PC-3 (cell line): Measurements from ENCODE around the gene ATXN10. TPM values are rescaled to one million over a fixed set of nuclear protein-coding genes. Genes with fewer than 3 reads are reported as not detected.

ENCODE experiments used
- ATAC-seq: fragments of 200-7000 bp; cut with Tn5 transposase; 2 replicates; pipeline ENCODE4 v1.9.1; 2020; ENCODE audit warnings: mild to moderate bottlenecking, moderate library complexity
- BruUV-seq: library from RNA; stranded (reverse); fragments of 400-500 nt; replicated peaks from 2 replicates; lab custom pipeline; 2021; lab: Mats Ljungman, UMichigan
- CTCF ChIA-PET: fragments of 300-600 bp; sonication (Branson Sonifier 250); formaldehyde crosslinking; loops from one replicate; lab custom pipeline; 2022; ENCODE audit warnings: antibody characterized with exemption; lab: Charles Lee
- POLR2A ChIA-PET: fragments of 300-600 bp; sonication (Branson Sonifier 250); formaldehyde crosslinking; loops from one replicate; lab custom pipeline; 2022; ENCODE audit warnings: antibody characterized with exemption; ENCODE audit not compliant: unreplicated experiment; lab: Charles Lee
- DNase-seq: peaks from one replicate; pipeline ENCODE4 v3.0.0-alpha.2; 2015
- H2AFZ ChIP-seq: fragments of 300-600 bp; sonication (generic); 2 replicates; pipeline ENCODE4 v1.6.0; 2016; ENCODE audit warnings: antibody characterized with exemption, low read length
- H3F3A ChIP-seq: fragments of 300-600 bp; sonication (generic); one replicate; pipeline ENCODE4 v1.6.0; 2017; ENCODE audit warnings: antibody characterized with exemption, low read length, control low read depth, mild to moderate bottlenecking; ENCODE audit not compliant: unreplicated experiment
- H3K27ac ChIP-seq: fragments of 300-600 bp; sonication (generic); 2 replicates; pipeline ENCODE4 v1.5.1; 2016; ENCODE audit warnings: mild to moderate bottlenecking, low read length
- H3K27me3 ChIP-seq: fragments of 300-600 bp; sonication (generic); 2 replicates; pipeline ENCODE4 v1.6.1; 2016; ENCODE audit warnings: low read length, mixed read lengths
- H3K36me3 ChIP-seq: fragments of 300-600 bp; sonication (generic); 2 replicates; pipeline ENCODE4 v1.6.1; 2016; ENCODE audit warnings: low read depth, mixed run types, low read length, mixed read lengths
- H3K4me1 ChIP-seq: fragments of 300-600 bp; sonication (generic); 2 replicates; pipeline ENCODE4 v1.5.1; 2016; ENCODE audit warnings: low read length; ENCODE audit not compliant: insufficient read depth
- H3K4me2 ChIP-seq: fragments of 300-600 bp; sonication (generic); 2 replicates; pipeline ENCODE4 v1.6.0; 2016; ENCODE audit warnings: low read length
- H3K4me3 ChIP-seq: fragments of 300-600 bp; sonication (generic); 2 replicates; pipeline ENCODE4 v1.5.1; 2016; ENCODE audit warnings: mild to moderate bottlenecking, low read length, mixed read lengths
- H3K79me2 ChIP-seq: fragments of 300-600 bp; sonication (generic); 2 replicates; pipeline ENCODE4 v1.6.1; 2017; ENCODE audit warnings: low read length, mixed read lengths
- H3K9ac ChIP-seq: fragments of 300-600 bp; sonication (generic); 2 replicates; pipeline ENCODE4 v1.6.0; 2016; ENCODE audit warnings: mild to moderate bottlenecking, low read length
- H3K9me2 ChIP-seq: fragments of 300-600 bp; sonication (generic); replicated peaks from 2 replicates; pipeline ENCODE4 v1.6.1; 2016; ENCODE audit warnings: mixed run types, low read length, mixed read lengths
- H3K9me3 ChIP-seq: fragments of 300-600 bp; sonication (generic); 2 replicates; pipeline ENCODE4 v1.6.1; 2016; ENCODE audit warnings: low read length, mixed read lengths
- H4K20me1 ChIP-seq: fragments of 300-600 bp; sonication (generic); 2 replicates; pipeline ENCODE4 v1.6.1; 2016; ENCODE audit warnings: low read length, mixed read lengths
- CTCF ChIP-seq: fragments of 300-600 bp; sonication (generic); conservative IDR thresholded peaks from 2 replicates; pipeline ENCODE4 v1.5.1; 2017; ENCODE audit warnings: antibody characterized with exemption, low read depth, mild to moderate bottlenecking, low read length
- EZH2 ChIP-seq: fragments of 300-600 bp; sonication (generic); IDR thresholded peaks from one replicate; pipeline ENCODE4 v1.6.1; 2017; ENCODE audit warnings: antibody characterized with exemption, mild to moderate bottlenecking, low read length; ENCODE audit not compliant: unreplicated experiment
- EZH2phosphoT487 ChIP-seq: fragments of 300-600 bp; sonication (generic); IDR thresholded peaks from 2 replicates; pipeline ENCODE4 v1.6.1; 2018; ENCODE audit warnings: mild to moderate bottlenecking, antibody characterized with exemption, low read length, borderline replicate concordance
- intact Hi-C: fragments of 100-400 bp; cut with micrococcal nuclease; formaldehyde crosslinking; loops from 2 replicates; pipeline ENCODE4 v1.9.0; 2023
- total RNA-seq: library from RNA; depleted of rRNA; stranded (reverse); fragments of >200 nt; gene quantifications from 2 replicates; pipeline ENCODE4 v1.2.3, GENCODE V29; 2014

ATXN10 gene
- total RNA-seq, 1 experiment from 2014 or later: 40.6 TPM

GRCh38 chr22:45882881-45883810 lies 211.5 kb downstream of the ATXN10 start:
- no TSS peak for BruUV-seq
- Histone ChIP-seq H3K79me2 (no peaks in the 10 kb centered on the region), H3F3A (no peaks in the 10 kb centered on the region), H3K9me2 (no peaks in the 10 kb centered on the region), H3K9ac (no peak overlapping the region), H3K4me3 (no peak overlapping the region), H3K4me1 (peaks cover 9% of the 10 kb centered on the region), H3K9me3 (no peaks in the 10 kb centered on the region), H3K27me3 (no peaks in the 10 kb centered on the region), H4K20me1 (no peaks in the 10 kb centered on the region), H3K27ac (no peak overlapping the region), H3K4me2 (no peak overlapping the region), H3K36me3 (no peaks in the 10 kb centered on the region), H2AFZ (no peak overlapping the region)
- intact Hi-C loops: no loop called here
- no peak for DNase-seq
- POLR2A ChIA-PET: no interaction called here
- CTCF ChIA-PET: no interaction called here
- ATAC-seq: no peak
- TF ChIP-seq CTCF (no peak), EZH2 (no peak), EZH2phosphoT487 (no peak)

- DNase-seq: no peak
- no peak for ATAC-seq
- BruUV-seq: no TSS peak
- no peak overlapping the region for H3K9ac ChIP-seq
- H3K27me3 ChIP-seq: no peaks in the 10 kb centered on the region
- H3K36me3 ChIP-seq: no peaks in the 10 kb centered on the region
- ChIA-PET POLR2A (no interaction called here), CTCF (no interaction called here)
- intact Hi-C loops: no loop called here
- no peak overlapping the region for H3K27ac ChIP-seq
- H3K79me2 ChIP-seq: no peaks in the 10 kb centered on the region
- H3F3A ChIP-seq: no peaks in the 10 kb centered on the region
- H3K9me2 ChIP-seq: no peaks in the 10 kb centered on the region
- H3K9me3 ChIP-seq: no peaks in the 10 kb centered on the region
- no peak for TF ChIP-seq CTCF
- TF ChIP-seq EZH2: no peak
- TF ChIP-seq EZH2phosphoT487: no peak
- H3K4me1 ChIP-seq: peaks cover 9% of the 10 kb centered on the region
- no peak overlapping the region for H2AFZ ChIP-seq
- H3K4me2 ChIP-seq: no peak overlapping the region
- H4K20me1 ChIP-seq: no peaks in the 10 kb centered on the region
- H3K4me3 ChIP-seq: no peak overlapping the region
Observed at GRCh38 chr22:45883811-45884170, 212.2 kb downstream of the ATXN10 start.
